ENCODE data around the gene CKMT2. TPM values are rescaled to one million over a fixed set of nuclear protein-coding genes. Genes with fewer than 3 reads are reported as not detected.

CKMT2 gene
- total RNA-seq, result not detected in 2 replicates

GRCh38 chr5:81233080-81233634 is at the start of gene CKMT2:
TSS of gene CKMT2 (plus strand) at chr5:81233322. CDS start at chr5:81251133, 17,811 bp downstream.

DNA sequence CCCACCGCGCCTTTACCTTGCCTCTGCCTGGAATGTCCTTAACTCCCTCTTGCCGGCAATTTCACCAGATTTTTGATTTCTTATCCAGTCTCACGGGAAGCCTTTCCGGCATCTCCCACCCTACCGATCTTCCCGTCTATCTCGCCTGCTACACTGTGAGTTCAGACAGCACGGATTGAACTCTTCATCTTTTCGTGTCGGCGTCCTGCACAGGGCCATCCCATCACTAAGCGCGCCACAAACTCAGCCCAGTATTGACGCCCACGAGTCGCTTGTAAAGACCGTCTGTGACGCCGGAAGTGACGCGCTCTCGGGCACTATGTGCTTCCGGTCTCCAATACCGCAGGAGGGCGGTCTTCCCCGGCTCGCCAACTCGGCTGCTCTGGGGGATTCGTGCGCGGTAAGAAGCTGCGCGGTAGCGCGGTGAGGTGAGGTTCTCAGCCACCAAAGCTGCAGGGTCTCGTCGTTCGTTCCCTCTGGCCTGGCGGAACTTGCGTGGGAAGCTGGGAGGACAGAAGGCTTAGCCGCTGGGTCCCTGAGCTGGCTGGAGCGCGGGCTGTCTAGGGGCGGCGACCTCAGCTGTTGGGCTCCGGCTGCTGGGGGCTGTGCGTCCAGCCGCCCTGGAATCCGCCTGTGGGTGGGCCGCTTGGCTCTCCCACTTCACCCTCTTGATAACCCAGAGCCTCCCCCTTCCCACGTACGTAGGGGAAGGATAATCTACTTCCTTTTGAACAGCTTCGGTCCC is 68.3 kb downstream of the CKMT2 start, which contains the start of gene ZCCHC9:
Gene ZCCHC9 (plus strand): TSS at position 317 of the 745 bp plus-strand sequence. CDS start 3,171 bp downstream, outside the sequence.

Other genes starting within 250 kb of the CKMT2 start
- gene ZCCHC9, start 68.3 kb downstream of the CKMT2 start, total RNA-seq, result 24.1 and 24.7 TPM in 2 replicates
- gene ACOT12, start 160.8 kb downstream of the CKMT2 start, total RNA-seq, result not detected in 2 replicates

Measured in tracheal epithelial cell (primary cell).